Small intestine (tissue), 7 donors: Measurements from ENCODE around the gene ZNF407. TPM values are rescaled to one million over a fixed set of nuclear protein-coding genes. Genes with fewer than 3 reads are reported as not detected.

ENCODE experiments used
- DNase-seq, 2 donors: peaks; one replicate each; pipeline versions ENCODE4 v3.0.0 to v3.0.0-alpha.2; 2013
- FAIRE-seq: peaks from 2 replicates; lab custom pipeline; 2012; peaks lifted over from hg19 to GRCh38; lab: Jason Lieb, UNC
- H3K27ac ChIP-seq, 3 donors: one replicate each; pipeline ENCODE4 v1.5.1; 2013; ENCODE audit warnings: low read length in 2 of 3, mild to moderate bottlenecking in 2 of 3, control low read depth in 1 of 3, inconsistent platforms in 1 of 3, low read depth in 1 of 3, moderate library complexity in 1 of 3
- H3K27me3 ChIP-seq, 3 donors: one replicate each; pipeline ENCODE4 v1.6.1; 2013; ENCODE audit warnings: low read length in 3 of 3, inconsistent platforms in 1 of 3; ENCODE audit not compliant: control insufficient read depth in 3 of 3, insufficient read depth in 3 of 3
- H3K36me3 ChIP-seq, 3 donors: one replicate each; pipeline ENCODE4 v1.6.1; 2013; ENCODE audit warnings: low read length in 3 of 3, inconsistent platforms in 1 of 3, low read depth in 1 of 3, mild to moderate bottlenecking in 1 of 3, moderate library complexity in 1 of 3; ENCODE audit not compliant: control insufficient read depth in 3 of 3, insufficient read depth in 2 of 3
- H3K4me1 ChIP-seq, 3 donors: one replicate each; pipeline ENCODE4 v1.6.1; 2013; ENCODE audit warnings: low read length in 2 of 3, inconsistent platforms in 1 of 3, low read depth in 1 of 3, mild to moderate bottlenecking in 1 of 3, moderate library complexity in 1 of 3; ENCODE audit not compliant: control insufficient read depth in 3 of 3, insufficient read depth in 2 of 3
- H3K4me3 ChIP-seq, 3 donors: one replicate each; pipeline ENCODE4 v1.5.1; 2013; ENCODE audit warnings: low read length in 3 of 3, control low read depth in 1 of 3, inconsistent platforms in 1 of 3, low read depth in 1 of 3, mild to moderate bottlenecking in 1 of 3, moderate library complexity in 1 of 3
- H3K9me3 ChIP-seq, 2 donors: one replicate each; pipeline ENCODE4 v1.6.1; 2013; ENCODE audit warnings: low read depth in 1 of 2, low read length in 1 of 2; ENCODE audit not compliant: control insufficient read depth in 2 of 2, insufficient read depth in 1 of 2
- WGBS, 3 donors: extraction: QIAGEN DNeasy Blood & Tissue Kit; methylation state at CpG; one replicate each; pipeline ENCODE4 v1.1.7; 2013; 5-methylcytosine and 5-hydroxymethylcytosine counted together
- polyA plus RNA-seq, 4 donors: library from polyadenylated mRNA; stranded (reverse) in 3 of 4; unstranded in 1 of 4; fragments of 200-250 nt in 3 of 4; fragments of 120-200 nt in 1 of 4; gene quantifications; one replicate each; pipeline versions ENCODE4 v1.2.1 to v1.2.3, GENCODE V29; 2013
- donor health status: healthy with polysubstance abuse.
- donor health status: control.
- donor health status: control.
- donor health status: Bipolar disorder and iron deficiency.
- donor health status: healthy.

Gene ZNF407
- polyA plus RNA-seq, 4 donors, result 2.7 to 6.3 (median 4.0) TPM

DNA sequence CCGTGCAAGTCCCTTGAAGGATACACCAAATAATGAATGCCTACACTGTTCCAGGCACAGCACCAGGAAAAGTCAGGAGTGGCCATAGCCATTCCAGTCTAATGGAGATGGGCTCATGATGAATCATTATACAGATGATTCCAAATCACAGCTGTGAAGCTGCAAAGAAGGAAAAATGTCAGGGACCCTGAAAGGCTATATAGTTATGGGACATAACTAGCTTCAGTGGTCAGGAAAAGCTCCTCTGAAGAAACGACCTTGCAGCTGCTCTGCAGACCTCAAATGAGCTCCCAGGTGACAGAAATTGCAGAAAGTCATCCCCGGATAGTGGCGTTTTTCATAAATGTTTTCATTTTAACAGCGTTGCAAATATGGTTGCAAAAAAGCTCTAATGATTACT, 410.5 kb downstream of the ZNF407 start:
- no peaks in the 10 kb centered on the region for H3K36me3 ChIP-seq
- H3K9me3 ChIP-seq, result no peaks in the 10 kb centered on the region
- WGBS, 3 donors, result 85 to 91% (median 88%) methylated on average over 5 of the region's 5 CpGs
- no peak overlapping the region for H3K27ac ChIP-seq
- H3K27me3 ChIP-seq, result no peaks in the 10 kb centered on the region
- no peaks in the 10 kb centered on the region for H3K4me1 ChIP-seq
- no peak overlapping the region for H3K4me3 ChIP-seq
- FAIRE-seq, result no peak
- no peak for DNase-seq

DNA sequence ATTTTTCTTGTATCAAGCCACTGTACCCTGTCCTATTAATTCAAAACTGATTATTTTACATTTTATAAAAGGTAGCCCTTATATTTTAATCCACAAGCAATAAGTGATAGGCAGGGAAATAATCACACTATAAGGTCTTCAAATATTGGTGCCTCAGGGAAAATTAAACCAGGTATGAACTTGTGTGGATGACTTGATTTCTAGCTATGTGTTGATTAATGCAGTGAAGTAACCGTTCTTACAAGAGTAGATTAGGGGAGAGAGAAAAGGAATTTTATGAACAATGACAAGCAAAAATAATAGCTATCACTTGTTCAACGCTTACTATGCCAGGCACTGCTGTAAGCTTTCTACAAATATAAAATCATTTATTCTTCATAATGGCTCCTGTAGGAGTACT, 411.6 kb downstream of the ZNF407 start:
- Histone ChIP-seq H3K27ac (no peak overlapping the region), H3K36me3 (no peaks in the 10 kb centered on the region), H3K9me3 (no peaks in the 10 kb centered on the region), H3K4me1 (no peaks in the 10 kb centered on the region), H3K4me3 (no peak overlapping the region), H3K27me3 (no peaks in the 10 kb centered on the region)
- no peak for DNase-seq
- no peak for FAIRE-seq
- 47 to 49% (median 48%) methylated on average over 2 of the region's 2 CpGs for WGBS, 3 donors

DNA sequence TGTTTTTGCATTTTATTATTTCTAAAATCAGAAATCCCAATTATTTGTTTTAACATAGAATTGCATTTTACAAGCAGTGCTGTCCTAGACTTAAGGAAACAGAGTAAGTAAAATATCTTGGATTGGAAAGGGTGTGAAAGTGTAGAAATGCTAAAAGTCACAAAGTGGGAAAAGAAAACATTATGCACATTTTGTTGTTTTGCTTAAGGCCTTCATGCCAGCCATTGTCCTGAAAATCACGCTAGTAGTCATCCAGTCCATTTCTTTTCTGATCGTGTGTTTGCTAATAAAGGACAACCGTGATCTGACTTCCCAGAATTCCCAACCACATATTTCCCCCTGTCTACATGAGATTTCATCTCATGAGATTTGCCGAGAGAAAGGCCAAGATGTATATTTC, 412.2 kb downstream of the ZNF407 start:
- Histone ChIP-seq H3K36me3 (no peaks in the 10 kb centered on the region), H3K4me1 (no peaks in the 10 kb centered on the region), H3K27ac (no peak overlapping the region), H3K9me3 (no peaks in the 10 kb centered on the region), H3K4me3 (no peak overlapping the region), H3K27me3 (no peaks in the 10 kb centered on the region)
- FAIRE-seq, result no peak
- WGBS, 3 donors, result 69 to 72% (median 72%) methylated on average over 4 of the region's 4 CpGs
- DNase-seq, result no peak

DNA sequence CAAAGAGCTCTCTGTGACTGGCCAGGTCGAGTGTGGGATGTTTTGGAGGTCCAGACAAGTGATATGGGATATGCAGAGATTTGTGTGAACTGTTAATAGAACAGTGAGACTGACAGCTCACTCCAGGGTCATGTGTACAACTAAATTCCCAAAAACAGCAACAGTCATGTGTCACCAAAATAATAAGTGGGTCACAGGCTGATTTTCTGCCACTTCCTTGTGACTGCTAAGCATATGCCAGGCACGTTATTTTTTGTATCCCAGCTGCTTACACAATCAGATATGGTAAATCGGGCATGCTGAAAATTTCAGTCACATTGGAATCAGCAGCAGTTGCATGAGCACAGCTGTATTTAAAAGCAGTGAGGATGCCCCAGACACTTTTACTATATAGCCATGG, 412.6 kb downstream of the ZNF407 start:
- no peaks in the 10 kb centered on the region for H3K36me3 ChIP-seq
- no peak for FAIRE-seq
- H3K9me3 ChIP-seq, result no peaks in the 10 kb centered on the region
- H3K4me3 ChIP-seq, result no peak overlapping the region
- H3K27me3 ChIP-seq, result no peaks in the 10 kb centered on the region
- H3K27ac ChIP-seq, result no peak overlapping the region
- H3K4me1 ChIP-seq, result no peaks in the 10 kb centered on the region
- no peak for DNase-seq
- 78 to 87% (median 81%) methylated on average over 3 of the region's 3 CpGs for WGBS, 3 donors

DNA sequence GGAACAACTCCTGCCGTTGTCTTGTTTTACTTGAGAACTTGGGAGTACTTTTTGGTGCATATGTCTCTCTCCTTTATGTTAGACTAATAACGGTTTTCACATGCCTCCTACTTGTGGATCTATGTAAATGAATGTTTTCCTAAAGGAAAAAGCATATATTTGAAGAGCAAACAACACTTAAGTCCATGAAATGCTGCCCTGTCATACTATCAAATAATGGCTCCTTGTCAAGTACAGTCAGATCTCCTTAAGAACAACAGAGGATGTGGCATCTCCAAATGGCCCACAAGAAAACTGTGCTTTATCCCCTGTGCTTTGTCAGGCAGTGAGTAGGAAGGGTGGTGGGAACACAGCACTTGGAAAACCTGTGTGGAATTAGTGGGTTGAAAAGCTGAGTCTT, 413.0 kb downstream of the ZNF407 start:
- no peak for DNase-seq
- Histone ChIP-seq H3K4me1 (no peaks in the 10 kb centered on the region), H3K4me3 (no peak overlapping the region), H3K27ac (no peak overlapping the region), H3K9me3 (no peaks in the 10 kb centered on the region), H3K36me3 (no peaks in the 10 kb centered on the region), H3K27me3 (no peaks in the 10 kb centered on the region)
- FAIRE-seq, result no peak
- 76 to 80% (median 79%) methylated on average over 2 of the region's 2 CpGs for WGBS, 3 donors

DNA sequence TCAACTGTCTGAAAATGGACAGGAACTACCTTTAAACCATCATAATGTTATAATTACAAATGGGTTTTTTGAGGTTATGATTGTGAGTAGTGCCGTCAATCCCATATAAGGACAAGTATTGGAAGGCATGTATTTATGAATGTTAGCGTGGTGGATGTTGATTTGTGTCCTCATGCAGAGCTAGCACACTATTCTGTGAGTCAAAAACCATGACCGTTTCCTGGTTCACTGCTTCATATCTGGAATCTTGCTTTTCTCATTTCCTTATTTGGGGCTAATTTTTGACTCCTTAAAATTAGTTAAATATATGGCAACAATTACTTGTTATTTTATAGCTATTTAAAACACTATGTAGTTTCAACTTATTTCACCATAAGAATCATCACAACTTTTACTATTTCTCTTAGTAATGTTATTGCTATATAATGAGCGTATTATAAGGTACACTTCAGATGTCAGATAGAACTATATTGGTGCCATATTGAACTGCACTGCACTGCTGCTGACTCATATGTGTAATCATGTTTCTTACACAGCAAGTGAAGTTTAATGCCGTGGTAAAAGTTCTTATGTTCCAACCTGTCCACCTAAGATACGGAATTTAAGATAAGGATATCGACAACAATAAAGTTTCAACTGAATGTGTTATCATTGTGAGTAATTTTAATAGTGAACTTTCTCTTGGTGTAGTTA, 418.5 kb downstream of the ZNF407 start:
- Histone ChIP-seq H3K27ac (no peak overlapping the region), H3K9me3 (no peaks in the 10 kb centered on the region), H3K4me3 (no peak overlapping the region), H3K36me3 (peaks cover 0 to 2% (median 0%) of the 10 kb centered on the region in 3 donors), H3K4me1 (no peaks in the 10 kb centered on the region), H3K27me3 (no peaks in the 10 kb centered on the region)
- no peak for DNase-seq
- WGBS, 3 donors, result 71 to 84% (median 79%) methylated on average over 7 of the region's 7 CpGs
- no peak for FAIRE-seq

DNA sequence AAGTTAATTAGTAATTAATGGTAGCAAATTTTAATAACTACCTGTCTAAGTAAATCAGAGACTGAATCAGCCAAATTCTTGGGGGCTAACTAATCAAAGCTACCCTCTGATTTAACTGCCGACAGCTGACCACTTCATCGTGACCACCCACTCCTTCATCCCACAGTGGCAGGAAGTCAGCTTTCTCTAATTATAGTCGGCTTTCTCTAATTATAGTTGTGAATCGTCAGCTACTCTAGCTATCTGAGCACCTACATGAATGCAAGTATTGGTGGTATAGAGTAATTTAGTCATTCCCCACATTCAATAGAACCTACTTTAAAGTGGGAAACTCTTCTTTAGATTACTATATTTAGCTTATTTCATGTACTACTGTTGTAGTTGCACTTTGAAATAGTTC, 425.8 kb downstream of the ZNF407 start:
- Histone ChIP-seq H3K4me3 (no peak overlapping the region), H3K27me3 (no peaks in the 10 kb centered on the region), H3K36me3 (peaks cover 0 to 2% (median 0%) of the 10 kb centered on the region in 3 donors), H3K4me1 (no peaks in the 10 kb centered on the region), H3K27ac (no peak overlapping the region), H3K9me3 (no peaks in the 10 kb centered on the region)
- FAIRE-seq, result no peak
- 65 to 83% (median 72%) methylated on average over 4 of the region's 4 CpGs for WGBS, 3 donors
- no peak for DNase-seq

DNA sequence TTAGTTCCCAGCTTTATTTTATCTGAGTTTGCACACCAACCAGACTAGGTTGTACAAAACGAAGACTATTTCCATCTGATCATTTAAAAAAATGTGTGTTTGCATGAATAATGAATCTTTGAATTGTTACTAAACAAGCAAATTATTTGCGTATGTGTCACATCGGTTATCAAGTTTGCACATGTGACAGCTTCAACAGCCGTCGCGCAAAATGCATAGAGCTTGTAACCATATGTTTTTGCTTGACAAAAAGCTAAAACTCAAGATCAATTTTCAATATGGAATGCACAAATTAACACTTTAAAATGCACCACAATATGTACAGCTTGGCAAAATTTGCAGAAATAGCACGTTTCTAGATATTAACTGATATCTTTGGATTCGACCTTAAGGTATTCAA, 427.2 kb downstream of the ZNF407 start:
- H3K36me3 ChIP-seq, result peaks cover 0 to 2% (median 0%) of the 10 kb centered on the region in 3 donors
- no peaks in the 10 kb centered on the region for H3K9me3 ChIP-seq
- DNase-seq, result no peak
- no peak overlapping the region for H3K4me3 ChIP-seq
- no peak for FAIRE-seq
- no peaks in the 10 kb centered on the region for H3K4me1 ChIP-seq
- H3K27me3 ChIP-seq, result no peaks in the 10 kb centered on the region
- WGBS, 3 donors, result 94 to 98% (median 95%) methylated on average over 8 of the region's 8 CpGs
- H3K27ac ChIP-seq, result no peak overlapping the region

DNA sequence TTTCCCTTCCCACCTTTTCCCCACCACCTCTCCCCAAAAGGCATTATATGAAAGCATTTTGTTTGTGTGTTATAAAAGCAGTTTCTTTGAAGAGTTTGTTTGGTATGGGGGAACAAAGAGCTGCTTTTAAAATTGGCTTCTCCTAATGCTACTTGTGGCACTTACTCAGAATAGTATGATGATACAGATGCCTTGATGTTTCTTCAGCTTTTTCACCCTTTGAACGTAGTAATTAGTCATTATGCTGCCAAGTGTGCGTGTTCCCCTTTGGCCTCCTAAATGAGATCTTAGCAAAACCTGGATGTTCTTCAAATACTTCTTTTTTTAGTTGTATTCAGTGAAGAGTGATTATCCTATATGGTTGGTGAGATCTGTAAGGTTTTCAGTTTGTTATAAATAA, 427.9 kb downstream of the ZNF407 start:
- whole genome bisulfite sequencing, 3 donors, result 73 to 87% (median 84%) methylated on average over 2 of the region's 2 CpGs

More for the DNA sequence above, 427.9 kb downstream of the ZNF407 start:
- H3K27me3 ChIP-seq, result no peaks in the 10 kb centered on the region
- peaks cover 0 to 2% (median 0%) of the 10 kb centered on the region in 3 donors for H3K36me3 ChIP-seq
- no peaks in the 10 kb centered on the region for H3K9me3 ChIP-seq
- H3K4me3 ChIP-seq, result no peak overlapping the region
- FAIRE-seq (no peak), DNase-seq (no peak)
- no peak overlapping the region for H3K27ac ChIP-seq
- H3K4me1 ChIP-seq, result no peaks in the 10 kb centered on the region
